IMR-90 (cell line): Measurements from ENCODE around the gene FBXL16. TPM values are rescaled to one million over a fixed set of nuclear protein-coding genes. Genes with fewer than 3 reads are reported as not detected.

Experiments
- ATAC-seq: fragments of 200-7000 bp; cut with Tn5 transposase; 2 replicates; pipeline ENCODE4 v1.9.1; 2020; ENCODE audit warnings: low read depth, mild to moderate bottlenecking, moderate library complexity
- BruUV-seq: library from RNA; stranded (reverse); fragments of 400-500 nt; replicated peaks from 2 replicates; lab custom pipeline; 2021; lab: Mats Ljungman, UMichigan
- CTCF ChIA-PET: fragments of 300-600 bp; formaldehyde crosslinking; extraction: SDS; loops from one replicate; lab custom pipeline; 2021; ENCODE audit warnings: antibody characterized with exemption; lab: Yijun Ruan, JAX
- POLR2A ChIA-PET: fragments of 300-600 bp; sonication (Branson Sonifier 250); formaldehyde crosslinking; loops from one replicate; lab custom pipeline; 2022; ENCODE audit warnings: antibody characterized with exemption; ENCODE audit not compliant: unreplicated experiment; lab: Charles Lee
- DNase-seq: peaks from one replicate; pipeline ENCODE4 v3.0.0; 2013
- H2AFZ ChIP-seq: replicated peaks from 2 replicates; pipeline ENCODE3; 2013; ENCODE audit warnings: low read length, mild to moderate bottlenecking; ENCODE audit not compliant: poor library complexity
- H2AK5ac ChIP-seq: 2 replicates; pipeline ENCODE4 v1.6.1; 2013; ENCODE audit warnings: low read depth, low read length, inconsistent platforms
- H2AK9ac ChIP-seq: replicated peaks from 2 replicates; pipeline ENCODE3; 2013; ENCODE audit warnings: mild to moderate bottlenecking, low read depth, low read length, moderate library complexity; ENCODE audit not compliant: poor library complexity
- H2BK120ac ChIP-seq: 2 replicates; pipeline ENCODE4 v1.6.1; 2013; ENCODE audit warnings: low read depth, low read length, inconsistent platforms
- H2BK15ac ChIP-seq: 3 replicates; pipeline ENCODE4 v1.6.1; 2013; ENCODE audit warnings: low read depth, low read length, inconsistent platforms
- H2BK20ac ChIP-seq: 2 replicates; pipeline ENCODE4 v1.6.1; 2013; ENCODE audit warnings: low read depth, mild to moderate bottlenecking, inconsistent platforms, low read length, moderate library complexity
- H2BK5ac ChIP-seq: 2 replicates; pipeline ENCODE4 v1.6.1; 2013; ENCODE audit warnings: mild to moderate bottlenecking, low read depth, low read length, inconsistent platforms; ENCODE audit not compliant: poor library complexity, severe bottlenecking
- H3K14ac ChIP-seq: replicated peaks from 2 replicates; pipeline ENCODE4 v1.6.1; 2013; ENCODE audit warnings: low read depth, low read length, inconsistent platforms
- H3K18ac ChIP-seq: 2 replicates; pipeline ENCODE4 v1.6.1; 2013; ENCODE audit warnings: low read depth, low read length, control low read depth
- H3K23ac ChIP-seq: 2 replicates; pipeline ENCODE4 v1.6.1; 2013; ENCODE audit warnings: low read depth, low read length, inconsistent platforms
- H3K27ac ChIP-seq: 2 replicates; pipeline ENCODE4 v1.5.1; 2013; ENCODE audit warnings: mild to moderate bottlenecking, control low read depth, low read length; ENCODE audit not compliant: insufficient read depth
- H3K27me3 ChIP-seq: 2 replicates; pipeline ENCODE4 v1.6.1; 2013; ENCODE audit warnings: low read length; ENCODE audit not compliant: control insufficient read depth, insufficient read depth
- H3K36me3 ChIP-seq: 2 replicates; pipeline ENCODE4 v1.6.1; 2013; ENCODE audit warnings: low read length, mixed read lengths; ENCODE audit not compliant: control insufficient read depth, insufficient read depth
- H3K4ac ChIP-seq: 2 replicates; pipeline ENCODE4 v1.6.1; 2013; ENCODE audit warnings: low read depth, low read length, inconsistent platforms
- H3K4me1 ChIP-seq: 2 replicates; pipeline ENCODE4 v1.6.1; 2013; ENCODE audit warnings: low read length, mixed read lengths; ENCODE audit not compliant: control insufficient read depth, insufficient read depth
- H3K4me2 ChIP-seq: 2 replicates; pipeline ENCODE4 v1.6.1; 2013; ENCODE audit warnings: low read depth, mild to moderate bottlenecking, control low read depth, low read length, moderate library complexity
- H3K4me3 ChIP-seq: 2 replicates; pipeline ENCODE4 v1.5.1; 2013; ENCODE audit warnings: low read depth, mild to moderate bottlenecking, control low read depth, low read length, moderate library complexity; ENCODE audit not compliant: insufficient read depth
- H3K56ac ChIP-seq: 2 replicates; pipeline ENCODE4 v1.6.1; 2013; ENCODE audit warnings: low read length, inconsistent platforms; ENCODE audit not compliant: insufficient read depth; ENCODE audit errors: extremely low read depth
- H3K79me1 ChIP-seq, 2 experiments: 2 replicates each; pipeline ENCODE4 v1.6.1; 2013; ENCODE audit warnings: low read length in 2 of 2, inconsistent platforms in 1 of 2, low read depth in 1 of 2
- H3K9ac ChIP-seq: 2 replicates; pipeline ENCODE4 v1.6.1; 2013; ENCODE audit warnings: low read depth, low read length, control low read depth
- H3K9me1 ChIP-seq: 2 replicates; pipeline ENCODE4 v1.6.1; 2013; ENCODE audit warnings: low read length, inconsistent platforms; ENCODE audit not compliant: insufficient read depth
- H3K9me3 ChIP-seq: 2 replicates; pipeline ENCODE4 v1.6.1; 2013; ENCODE audit warnings: low read length; ENCODE audit not compliant: control insufficient read depth, insufficient read depth
- H4K20me1 ChIP-seq: 2 replicates; pipeline ENCODE4 v1.6.1; 2013; ENCODE audit warnings: low read length, inconsistent platforms; ENCODE audit not compliant: insufficient read depth
- H4K5ac ChIP-seq: 2 replicates; pipeline ENCODE4 v1.6.1; 2013; ENCODE audit warnings: mild to moderate bottlenecking, low read depth, low read length, control low read depth
- H4K8ac ChIP-seq, 2 experiments: 2 replicates each; pipeline ENCODE4 v1.6.1; 2013; ENCODE audit warnings: low read depth in 2 of 2, low read length in 2 of 2, control low read depth in 1 of 2, inconsistent platforms in 1 of 2
- H4K91ac ChIP-seq: 2 replicates; pipeline ENCODE4 v1.6.1; 2013; ENCODE audit warnings: low read depth, low read length, inconsistent platforms; ENCODE audit not compliant: insufficient read depth
- BHLHE40 ChIP-seq: fragments of 150-350 bp; IDR thresholded peaks from 2 replicates; pipeline ENCODE4 v1.6.1; 2016; ENCODE audit warnings: mild to moderate bottlenecking, low read depth, low read length
- CEBPB ChIP-seq: IDR thresholded peaks from 2 replicates; pipeline ENCODE4 v1.6.1; 2012; ENCODE audit warnings: low read depth, low read length, improper control_type of control experiment
- CHD1 ChIP-seq: IDR thresholded peaks from 2 replicates; pipeline ENCODE4 v1.6.1; 2012; ENCODE audit warnings: low read depth, low read length, improper control_type of control experiment
- CTCF ChIP-seq: conservative IDR thresholded peaks from 2 replicates; pipeline ENCODE4 v1.5.1; 2012; ENCODE audit warnings: mild to moderate bottlenecking, low read depth, low read length, improper control_type of control experiment
- ELK1 ChIP-seq: fragments of 150-350 bp; IDR thresholded peaks from 2 replicates; pipeline ENCODE4 v1.6.1; 2016; ENCODE audit warnings: low read depth, mild to moderate bottlenecking, low read length, moderate library complexity, borderline replicate concordance
- MAZ ChIP-seq: IDR thresholded peaks from 2 replicates; pipeline ENCODE4 v1.6.1; 2012; ENCODE audit warnings: low read depth, mild to moderate bottlenecking, low read length, improper control_type of control experiment, moderate library complexity, borderline replicate concordance
- MXI1 ChIP-seq: IDR thresholded peaks from 2 replicates; pipeline ENCODE4 v1.6.1; 2012; ENCODE audit warnings: low read depth, mild to moderate bottlenecking, low read length, moderate library complexity, borderline replicate concordance
- NFE2L2 ChIP-seq: fragments of 150-350 bp; IDR thresholded peaks from 2 replicates; pipeline ENCODE4 v1.6.1; 2016; ENCODE audit warnings: low read depth, mild to moderate bottlenecking, low read length
- POLR2A ChIP-seq: IDR thresholded peaks from 2 replicates; pipeline ENCODE4 v1.6.1; 2012; ENCODE audit warnings: mild to moderate bottlenecking, low read depth, low read length
- RAD21 ChIP-seq: IDR thresholded peaks from 2 replicates; pipeline ENCODE4 v1.6.1; 2012; ENCODE audit warnings: low read length, improper control_type of control experiment
- RCOR1 ChIP-seq: IDR thresholded peaks from 2 replicates; pipeline ENCODE4 v1.6.1; 2012; ENCODE audit warnings: mild to moderate bottlenecking, low read length, improper control_type of control experiment; ENCODE audit not compliant: insufficient replicate concordance
- RFX5 ChIP-seq: IDR thresholded peaks from 2 replicates; pipeline ENCODE4 v1.8.0; 2012; ENCODE audit warnings: low read depth, mild to moderate bottlenecking, low read length, moderate library complexity
- SMC3 ChIP-seq: fragments of 150-350 bp; IDR thresholded peaks from 2 replicates; pipeline ENCODE4 v1.6.1; 2016; ENCODE audit warnings: low read depth, mild to moderate bottlenecking, antibody characterized with exemption, low read length, moderate library complexity
- USF2 ChIP-seq: fragments of 150-350 bp; IDR thresholded peaks from 2 replicates; pipeline ENCODE4 v1.6.1; 2017; ENCODE audit warnings: mild to moderate bottlenecking, antibody characterized with exemption, low read length, low read depth
- WGBS, 2 experiments: methylation state at CpG; one replicate each; pipeline versions ENCODE4 v1.1.5 to v1.1.7; 2013; ENCODE audit warnings: missing lambda C conversion rate in 2 of 2; ENCODE audit not compliant: insufficient read length in 1 of 2; ENCODE audit errors: extremely low coverage in 2 of 2; 5-methylcytosine and 5-hydroxymethylcytosine counted together
- dilution Hi-C: fragments of 300-500 bp; cut with HindIII; formaldehyde crosslinking; loops from one replicate; pipeline ENCODE4 v1.14.3; 2018; ENCODE audit warnings: low sequenced_read_pairs; ENCODE audit not compliant: unreplicated experiment
- in situ Hi-C: fragments of 300-500 bp; cut with MboI; formaldehyde crosslinking; loops from 3 replicates; pipeline ENCODE4 v1.14.3; 2019; ENCODE audit warnings: low sequenced_read_pairs, inconsistent platforms, mixed read lengths
- intact Hi-C: fragments of 100-400 bp; cut with micrococcal nuclease; formaldehyde crosslinking; loops from 2 replicates; pipeline ENCODE4 v1.10.0; 2022
- polyA plus RNA-seq, 3 experiments: library from polyadenylated mRNA; depleted of rRNA; stranded (reverse); fragments of >200 nt; gene quantifications; 2 replicates each; pipeline ENCODE4 v1.2.3, GENCODE V29; 2012; ENCODE audit warnings: low replicate concordance in 1 of 3
- total RNA-seq: library from RNA; depleted of rRNA; stranded (reverse); fragments of >200 nt; gene quantifications from 2 replicates; pipeline ENCODE4 v1.2.3, GENCODE V29; 2012

Gene FBXL16
- total and polyA plus RNA-seq, 2 of the 4 experiments (the other 2 are of a cell fraction): 0.18 to 2.2 TPM

- TF ChIP-seq POLR2A (no peak), CTCF (no peak), MAZ (no peak), RFX5 (no peak), CEBPB (no peak), ELK1 (no peak), SMC3 (no peak), MXI1 (no peak), RCOR1 (no peak), USF2 (no peak), BHLHE40 (no peak), RAD21 (no peak), CHD1 (no peak), NFE2L2 (no peak)
- Histone ChIP-seq H4K20me1 (no peaks in the 10 kb centered on the region), H2BK120ac (no peak overlapping the region), H3K27me3 (no peaks in the 10 kb centered on the region), H3K4me3 (peak overlapping the region; percentile 98), H3K9me1 (no peaks in the 10 kb centered on the region), H3K23ac (no peak overlapping the region), H3K4ac (no peak overlapping the region), H3K56ac (no peak overlapping the region), H4K8ac (peak overlapping the region in 1 of 2 experiments; percentile 92; a peak in 2 of 4 replicates), H3K9me3 (no peaks in the 10 kb centered on the region), H2BK15ac (no peak overlapping the region), H2BK20ac (no peak overlapping the region), H3K9ac (no peak overlapping the region), H3K18ac (no peak overlapping the region), H3K27ac (no peak overlapping the region; the same call in 1 of the 2 replicates), H3K4me1 (peaks cover 14% of the 10 kb centered on the region), H4K5ac (no peak overlapping the region), H3K36me3 (peaks cover 1% of the 10 kb centered on the region; the same call in 1 of the 2 replicates), H3K4me2 (peak overlapping the region; percentile 79), H3K14ac (no peak overlapping the region), H3K79me1 (peaks cover 11 to 13% of the 10 kb centered on the region in 2 experiments), H2AFZ (peak overlapping the region; percentile 96), H4K91ac (no peak overlapping the region), H2AK9ac (peak overlapping the region; percentile 69), H2BK5ac (no peak overlapping the region), H2AK5ac (peak overlapping the region; percentile 70; the same call in 1 of the 2 replicates)
- ATAC-seq: no peak
- WGBS, 2 experiments: 88% methylated on average over 33 of the region's 51 CpGs; no CpG with 5 or more reads in 1 of the 2 experiments
- no peak for DNase-seq
- ChIA-PET POLR2A (no interaction called here), CTCF (no interaction called here)
- BruUV-seq: no TSS peak
- dilution Hi-C loops (no loop called here), intact Hi-C loops (no loop called here), in situ Hi-C loops (loop anchor here (25.0 kb wide), 1 partner anchor 340 kb away; the partner anchor contains the start of gene SSTR5)
These were observed 16.4 kb upstream of the FBXL16 start for GRCh38 chr16:721765-722540.
